GM20000 (cell line): ENCODE measurements around the gene FMN1.

Experiments
- DNase-seq: peaks from one replicate; pipeline ENCODE4 v3.0.0; 2012; ENCODE audit warnings: low spot score
- TF ChIP-seq, protein P1 (sequence below): IDR thresholded peaks from 2 replicates; pipeline ENCODE4 v1.5.1; 2012; ENCODE audit warnings: mild to moderate bottlenecking, control low read depth; ENCODE audit errors: extremely low read depth, missing control alignments

The FMN1 gene

DNA sequence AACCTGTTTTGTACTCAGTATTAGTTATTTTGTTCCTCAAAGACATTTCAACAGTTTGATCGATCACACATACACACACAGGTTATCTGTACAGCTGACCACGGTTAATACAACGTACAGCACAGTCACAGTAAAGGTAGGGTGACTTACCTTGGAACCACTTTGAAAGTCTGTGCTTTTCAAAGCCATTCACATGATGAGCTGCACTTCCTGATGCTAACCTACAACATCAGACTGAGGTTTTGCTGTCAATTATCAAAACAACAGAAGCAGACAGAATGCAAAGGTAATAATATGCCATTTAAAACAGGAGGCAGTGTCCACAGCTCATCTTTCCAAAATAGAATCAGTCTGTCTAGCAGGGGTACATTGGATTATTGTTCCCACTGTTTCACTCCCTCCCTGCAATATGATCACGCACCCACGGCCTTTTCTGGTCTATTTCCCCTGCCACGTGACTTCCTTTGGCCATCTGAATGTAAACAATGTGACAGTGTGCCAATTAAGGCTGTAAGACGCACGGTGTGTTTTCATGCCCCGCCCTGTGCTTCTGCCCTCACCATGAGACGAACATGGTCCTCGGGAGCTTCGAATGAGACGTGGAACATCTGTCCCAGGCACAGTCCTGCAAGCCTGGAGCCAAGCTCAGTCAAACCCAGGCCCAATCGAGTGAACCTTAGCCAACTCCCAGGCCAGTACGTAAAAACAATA, 102.4 kb downstream of the FMN1 start:
- TF ChIP-seq, protein P1, sequence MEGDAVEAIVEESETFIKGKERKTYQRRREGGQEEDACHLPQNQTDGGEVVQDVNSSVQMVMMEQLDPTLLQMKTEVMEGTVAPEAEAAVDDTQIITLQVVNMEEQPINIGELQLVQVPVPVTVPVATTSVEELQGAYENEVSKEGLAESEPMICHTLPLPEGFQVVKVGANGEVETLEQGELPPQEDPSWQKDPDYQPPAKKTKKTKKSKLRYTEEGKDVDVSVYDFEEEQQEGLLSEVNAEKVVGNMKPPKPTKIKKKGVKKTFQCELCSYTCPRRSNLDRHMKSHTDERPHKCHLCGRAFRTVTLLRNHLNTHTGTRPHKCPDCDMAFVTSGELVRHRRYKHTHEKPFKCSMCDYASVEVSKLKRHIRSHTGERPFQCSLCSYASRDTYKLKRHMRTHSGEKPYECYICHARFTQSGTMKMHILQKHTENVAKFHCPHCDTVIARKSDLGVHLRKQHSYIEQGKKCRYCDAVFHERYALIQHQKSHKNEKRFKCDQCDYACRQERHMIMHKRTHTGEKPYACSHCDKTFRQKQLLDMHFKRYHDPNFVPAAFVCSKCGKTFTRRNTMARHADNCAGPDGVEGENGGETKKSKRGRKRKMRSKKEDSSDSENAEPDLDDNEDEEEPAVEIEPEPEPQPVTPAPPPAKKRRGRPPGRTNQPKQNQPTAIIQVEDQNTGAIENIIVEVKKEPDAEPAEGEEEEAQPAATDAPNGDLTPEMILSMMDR: no peak

DNA sequence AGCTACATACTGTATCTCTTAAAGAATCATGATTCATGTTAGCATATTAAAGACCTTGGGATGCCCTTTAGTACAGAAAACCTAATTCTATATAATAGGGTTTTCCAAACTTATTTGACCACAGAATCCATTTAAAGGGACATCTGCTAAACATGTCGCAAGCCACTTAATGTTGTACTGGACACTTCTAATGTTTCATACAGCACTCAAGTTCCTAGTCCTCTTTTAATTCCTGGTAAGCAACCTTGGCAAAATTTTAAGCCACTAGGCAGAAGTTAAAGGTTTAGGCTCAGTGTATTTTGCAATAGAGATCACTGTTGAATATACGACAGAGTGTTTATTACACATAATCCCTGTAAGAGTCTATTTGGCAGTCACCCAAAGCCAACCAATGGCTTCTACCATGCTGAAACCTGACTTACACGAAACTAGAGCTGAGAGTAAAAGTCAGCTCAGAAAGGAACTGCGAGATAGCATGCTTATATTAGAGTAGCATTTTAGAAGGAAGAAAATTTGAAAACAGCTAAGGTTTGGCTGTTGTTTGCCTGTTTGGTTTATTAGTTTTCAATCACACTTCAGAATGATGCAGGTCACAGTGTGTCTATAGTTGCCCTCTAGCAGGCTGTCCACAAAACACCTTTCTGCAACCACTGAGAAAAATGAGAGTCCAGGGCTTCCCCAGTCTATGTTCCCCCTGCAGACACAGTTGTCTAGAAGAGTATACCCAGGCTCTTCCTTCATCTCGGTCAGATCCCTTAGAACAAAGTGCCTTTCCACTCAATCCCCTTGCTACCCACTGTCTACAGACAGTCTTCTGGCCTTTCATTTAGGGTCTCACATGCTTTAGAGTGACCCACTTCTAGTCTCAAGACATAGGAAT, 104.4 kb downstream of the FMN1 start:
- TF ChIP-seq, protein P1: no peak
- DNase-seq: no peak

More for the DNA sequence above, 102.4 kb downstream of the FMN1 start:
- DNase-seq: no peak

DNA sequence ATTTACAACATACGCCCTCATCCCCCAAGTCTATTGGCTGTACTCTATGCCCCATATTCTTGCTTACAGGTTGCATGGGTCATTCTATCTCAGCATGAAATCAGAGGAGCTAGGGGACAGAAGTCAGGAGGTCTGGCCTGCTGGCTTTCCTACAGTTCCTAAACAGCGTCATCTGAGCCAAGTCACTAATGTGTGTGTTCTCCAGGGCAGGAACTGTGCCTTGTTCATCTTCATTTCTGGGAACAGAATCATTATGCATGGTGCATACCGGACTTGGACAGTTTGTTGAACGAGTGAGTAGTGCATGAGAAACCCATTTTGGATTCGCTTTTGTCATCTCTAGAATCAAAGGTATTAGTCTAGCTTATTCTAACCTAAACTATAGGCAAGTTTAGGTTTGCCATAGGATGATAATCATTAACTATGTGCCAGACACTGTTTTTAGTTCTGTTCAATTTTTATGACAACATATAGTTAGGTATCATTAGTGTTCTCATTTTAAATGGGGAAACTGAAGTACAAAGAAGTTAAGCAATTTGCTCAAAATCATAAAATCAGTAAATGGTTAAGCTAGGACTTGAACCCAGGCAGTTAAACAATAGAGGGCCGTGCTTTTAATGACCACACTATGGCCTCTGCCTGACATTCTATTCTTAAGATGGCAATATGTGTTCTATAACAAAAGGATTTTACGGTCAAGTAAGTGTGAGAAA, 105.2 kb downstream of the FMN1 start:
- TF ChIP-seq, protein P1: no peak
- DNase-seq: no peak

DNA sequence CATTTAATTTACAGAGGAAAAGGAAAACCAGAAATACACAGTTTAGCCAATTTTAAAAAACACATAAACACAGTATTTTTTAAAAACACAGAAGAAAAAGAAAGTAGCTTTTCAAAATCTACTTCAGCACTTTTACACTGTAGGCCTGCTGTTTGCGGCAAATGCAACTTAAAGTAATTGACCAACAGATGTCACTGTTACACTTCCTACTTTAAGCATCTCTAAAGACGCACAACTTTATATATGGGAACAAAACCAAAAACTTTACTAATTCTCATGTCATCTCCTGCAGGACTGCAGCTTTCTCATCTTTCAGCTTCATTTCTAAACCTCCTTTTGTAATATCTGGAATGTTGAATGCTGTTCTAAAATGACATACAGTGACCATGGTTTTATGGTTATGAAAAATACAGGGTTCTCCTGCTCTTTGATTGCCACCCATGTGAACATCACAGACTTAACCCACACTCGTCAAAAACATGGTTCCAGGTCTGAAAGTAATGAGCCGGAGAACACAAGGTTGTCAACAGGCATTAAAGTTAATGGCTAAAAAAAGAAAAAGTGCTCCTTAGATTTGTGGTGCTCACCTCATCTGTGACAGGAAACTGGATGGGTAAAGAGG, 107.9 kb downstream of the FMN1 start:
- DNase-seq: peak; percentile 27
- TF ChIP-seq, protein P1: peak; percentile 18

DNA sequence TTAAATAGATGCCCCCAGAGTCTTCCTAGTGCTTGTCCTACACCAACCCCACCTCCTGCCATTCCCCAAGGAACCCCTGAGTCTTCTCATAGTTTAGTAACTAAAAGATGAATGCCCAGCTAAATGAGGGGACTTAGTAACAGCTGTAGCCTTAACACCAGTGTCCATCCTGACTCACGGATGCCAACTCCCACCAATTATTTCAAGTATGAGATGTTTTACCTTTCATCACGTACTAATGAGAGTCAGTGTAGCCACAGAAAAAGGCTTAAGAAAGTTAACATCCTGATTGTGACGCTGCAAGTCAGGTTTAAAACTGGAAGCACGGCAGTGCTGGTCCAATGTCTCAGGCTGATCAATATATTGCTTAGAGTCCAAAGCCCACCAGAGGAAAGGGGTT, 109.9 kb downstream of the FMN1 start:
- no peak for DNase-seq
- TF ChIP-seq, protein P1: no peak

DNA sequence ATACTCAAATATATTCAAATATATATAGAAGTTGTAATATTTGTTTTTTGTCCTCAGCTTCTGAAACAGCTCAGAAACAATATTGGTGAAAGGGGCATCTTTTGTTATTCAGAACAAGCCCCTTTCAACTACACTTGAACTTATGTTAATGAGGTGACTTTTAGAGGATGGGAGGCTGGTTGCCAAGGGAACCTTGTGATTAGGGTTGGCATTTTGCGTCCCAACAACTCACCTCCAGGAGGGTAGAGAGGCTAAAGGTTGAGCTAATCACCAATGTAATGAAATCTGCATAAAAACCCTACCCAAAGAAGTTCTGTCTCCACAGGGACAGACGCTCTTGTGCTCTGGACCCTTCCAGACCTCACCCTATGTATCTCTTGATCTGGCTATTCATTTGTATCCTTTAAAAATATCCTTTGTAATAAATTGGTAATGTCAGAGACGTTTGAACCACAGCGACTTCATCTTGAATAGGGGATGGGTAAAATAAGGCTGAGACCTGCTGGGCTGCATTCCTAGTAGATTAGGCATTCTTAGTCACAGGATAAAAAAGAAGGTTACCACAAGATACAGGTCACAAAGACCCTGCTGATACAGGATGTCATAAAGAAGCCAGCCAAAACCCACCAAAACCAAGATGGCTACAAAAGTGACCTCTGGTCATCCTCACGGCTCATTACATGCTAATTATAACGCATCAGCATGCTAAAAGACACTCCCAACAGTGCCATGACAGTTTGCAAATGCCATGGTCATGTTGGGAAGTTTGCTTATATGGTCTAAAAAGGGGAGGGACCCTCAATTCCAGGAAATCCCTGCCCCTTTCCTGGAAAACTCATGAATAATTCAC, 111.1 kb downstream of the FMN1 start:
- no peak for DNase-seq

More for the DNA sequence above, 111.1 kb downstream of the FMN1 start:
- TF ChIP-seq, protein P1: no peak
